Measurements from ENCODE around the gene ARID1B. TPM values are rescaled to one million over a fixed set of nuclear protein-coding genes. Genes with fewer than 3 reads are reported as not detected.

The ARID1B gene
- total and polyA plus RNA-seq, 9 of the 15 experiments (the other 6 are each of a cell fraction or from before 2014, with no cell fraction given) = 12.5 to 50.5 (median 25.8) TPM

DNA sequence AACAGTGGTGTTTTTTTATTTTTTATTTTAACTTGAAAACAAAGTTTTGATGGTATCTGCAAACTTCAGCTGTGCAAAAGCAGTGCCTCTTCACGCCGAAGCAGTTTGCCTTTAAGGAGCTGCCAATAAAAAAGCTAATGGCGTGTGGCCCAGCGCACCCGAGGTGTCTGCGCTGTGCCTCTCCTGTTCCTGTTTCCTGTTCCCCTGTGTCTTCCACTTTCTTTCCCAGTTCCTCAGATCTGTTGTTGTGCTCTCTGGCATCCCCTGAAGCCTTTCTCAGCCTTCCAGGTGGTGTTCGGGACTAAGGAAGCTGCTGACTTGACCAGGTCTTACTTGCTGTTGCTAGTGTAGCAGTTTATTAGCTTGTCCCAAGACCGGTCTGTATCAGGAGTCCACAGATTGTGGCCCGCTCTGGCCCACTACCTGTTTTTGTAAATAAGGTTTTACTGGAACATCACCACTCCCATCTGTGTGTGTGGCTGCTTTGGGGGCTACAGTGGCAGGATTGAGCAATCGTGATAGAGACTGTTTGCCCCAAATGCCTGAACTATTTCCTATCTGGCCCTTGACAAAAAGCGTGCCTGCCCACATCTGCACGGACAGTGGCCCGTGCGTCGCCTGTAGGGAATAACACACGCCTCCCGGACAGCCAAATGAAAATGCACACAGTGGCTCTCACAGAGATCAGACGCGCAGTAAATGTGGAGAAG, 367.8 kb downstream of the ARID1B start (continued):
- TF ChIP-seq ZNF146 (CRISPR knock-in tag; IDR thresholded peaks at IDR 0.05; ENCODE audit: unreplicated experiment) (no peak), MCM7 (IDR thresholded peaks at IDR 0.05) (no peak), HNRNPLL (IDR thresholded peaks at IDR 0.05; ENCODE audit: low read depth, low read length, poor library complexity, severe bottlenecking) (no peak), ZNF57 (CRISPR knock-in tag; IDR thresholded peaks at IDR 0.05) (no peak)

DNA sequence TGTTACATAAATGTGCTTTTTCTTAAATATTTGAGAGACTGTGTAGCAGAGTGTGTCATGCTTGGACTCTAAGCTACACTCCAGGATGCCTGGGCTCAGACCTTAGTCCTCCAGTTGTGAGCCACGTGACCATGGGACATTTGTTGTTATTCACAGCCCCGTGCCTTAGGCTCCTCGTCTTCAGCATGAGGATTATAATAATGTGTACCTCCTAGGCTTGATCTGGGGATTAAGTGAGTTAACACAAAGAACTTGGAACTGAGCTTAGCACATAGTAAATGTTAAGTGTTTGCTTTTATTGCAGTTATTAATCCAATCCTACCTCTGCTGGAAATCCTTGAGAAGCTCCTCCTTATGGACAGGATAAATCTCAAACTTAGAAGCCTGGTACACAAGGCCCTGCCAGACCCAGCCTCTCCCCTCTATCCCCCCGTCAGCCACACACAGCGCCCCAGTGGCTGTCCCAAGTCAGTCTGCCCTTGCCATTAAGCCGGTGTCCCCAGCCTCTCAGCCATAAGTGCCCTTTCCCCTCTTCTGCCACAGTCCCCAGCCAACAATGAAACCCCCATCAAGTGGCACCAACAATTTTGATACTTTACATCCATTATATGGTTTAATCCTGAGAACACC, 368.6 kb downstream of the ARID1B start:
- intact Hi-C loops (cut with micrococcal nuclease) = no loop called here
- no TSS peak for BruUV-seq (replicated peaks)
- H3K9ac ChIP-seq (ENCODE audit: insufficient read depth in 1 of 2, low read depth in 2 of 2, low read length in 2 of 2) = no peak overlapping the region
- no peak overlapping the region for H3K4me2 ChIP-seq (ENCODE audit: insufficient read depth, low read length)
- H3K9me3 ChIP-seq (replicated peaks; ENCODE audit: control insufficient read depth, insufficient read depth, low read depth, low read length) = no peaks in the 10 kb centered on the region
- TF ChIP-seq GATAD2A (IDR thresholded peaks at IDR 0.05) (no peak), ID3 (CRISPR knock-in tag; IDR thresholded peaks at IDR 0.05) (no peak), ID3 (tag; IDR thresholded peaks at IDR 0.05) (no peak), RBFOX2 (IDR thresholded peaks at IDR 0.05; ENCODE audit: low read depth, low read length) (no peak), PCBP1 (IDR thresholded peaks at IDR 0.05; ENCODE audit: low read depth, low read length, poor library complexity, severe bottlenecking) (no peak), ZBED1 (IDR thresholded peaks at IDR 0.05) (no peak)
- TF ChIP-seq, protein P1, sequence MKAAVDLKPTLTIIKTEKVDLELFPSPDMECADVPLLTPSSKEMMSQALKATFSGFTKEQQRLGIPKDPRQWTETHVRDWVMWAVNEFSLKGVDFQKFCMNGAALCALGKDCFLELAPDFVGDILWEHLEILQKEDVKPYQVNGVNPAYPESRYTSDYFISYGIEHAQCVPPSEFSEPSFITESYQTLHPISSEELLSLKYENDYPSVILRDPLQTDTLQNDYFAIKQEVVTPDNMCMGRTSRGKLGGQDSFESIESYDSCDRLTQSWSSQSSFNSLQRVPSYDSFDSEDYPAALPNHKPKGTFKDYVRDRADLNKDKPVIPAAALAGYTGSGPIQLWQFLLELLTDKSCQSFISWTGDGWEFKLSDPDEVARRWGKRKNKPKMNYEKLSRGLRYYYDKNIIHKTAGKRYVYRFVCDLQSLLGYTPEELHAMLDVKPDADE (conservative IDR thresholded peaks at IDR 0.05; ENCODE audit: control insufficient read depth, low read depth, low read length) = no peak
- 55% methylated on average over 6 of the region's 6 CpGs for WGBS (ENCODE audit: insufficient coverage, low coverage, missing lambda C conversion rate)
- peaks cover 23% of the 10 kb centered on the region; the same call in 2 of the 3 replicates for H3K36me3 ChIP-seq (ENCODE audit: control insufficient read depth, insufficient read depth, low read length)
- H3K9me1 ChIP-seq (ENCODE audit: control insufficient read depth, insufficient read depth, low read length) = no peaks in the 10 kb centered on the region
- no peaks in the 10 kb centered on the region for H4K20me1 ChIP-seq (replicated peaks; ENCODE audit: control insufficient read depth, insufficient read depth, low read length)
- in situ Hi-C loops (cut with MboI) = no loop called here
- ChIA-PET POLR2A (interaction anchor here (0.6 to 1.6 kb wide), 4 partner anchors 8 to 1332 kb away, joined by 3 to 4 read pairs (median 3); no protein-coding TSS in a partner anchor), CTCF (ENCODE audit: low intra/inter-chr PET ratio) (no interaction called here)
- peaks cover 0 to 2% of the 10 kb centered on the region in 2 experiments; a peak in 1 of 5 replicates for H3K4me1 ChIP-seq (replicated peaks in 1 of 2; ENCODE audit: control insufficient read depth in 2 of 2, insufficient read depth in 2 of 2, low read length in 2 of 2)
- H3K79me2 ChIP-seq (ENCODE audit: control insufficient read depth, insufficient read depth, low read length) = no peaks in the 10 kb centered on the region
- FAIRE-seq (no peak), ATAC-seq (peak; percentile 44; the same call in 2 of the 3 replicates), DNase-seq (ENCODE audit: extremely low read depth in 1 of 4, low spot score in 3 of 4) (no peak)
- H2AFZ ChIP-seq (ENCODE audit: low read depth, low read length) = no peak overlapping the region
- H3K27me3 ChIP-seq (ENCODE audit: control insufficient read depth in 2 of 2, insufficient read depth in 2 of 2, low read length in 2 of 2) = no peaks in the 10 kb centered on the region
- H3K4me3 ChIP-seq = no peak overlapping the region
- H3K27ac ChIP-seq (ENCODE audit: extremely low read depth, low read depth, low read length) = no peak overlapping the region
